K562 (cell line): ENCODE measurements around the gene WDR55. TPM values are rescaled to one million over a fixed set of nuclear protein-coding genes. Genes with fewer than 3 reads are reported as not detected.
"Not testable (repeated sequence)": the region's sequence is repeated elsewhere in the genome, so short reads cannot be mapped to it uniquely, and the experiment has no call there.

ENCODE experiments used
- ATAC-seq: fragments of 200-7000 bp; cut with Tn5 transposase; 3 replicates; pipeline ENCODE4 v1.9.1; 2020; ENCODE audit warnings: moderate library complexity
- BruUV-seq: library from RNA; stranded (reverse); fragments of 400-500 nt; replicated peaks from 2 replicates; lab custom pipeline; 2021; lab: Mats Ljungman, UMichigan
- CTCF ChIA-PET: fragments of 300-600 bp; formaldehyde crosslinking; extraction: SDS; loops from one replicate; lab custom pipeline; 2021; ENCODE audit warnings: low intra/inter-chr PET ratio; lab: Yijun Ruan, JAX
- POLR2A ChIA-PET: fragments of 300-600, 350-650 bp; sonication (Branson Sonifier 250); formaldehyde crosslinking; extraction: SDS; loops from one replicate; lab custom pipeline; 2021; ENCODE audit warnings: antibody characterized with exemption, inconsistent platforms; lab: Yijun Ruan, JAX
- DNase-seq, 4 experiments: peaks; one replicate each; pipeline versions ENCODE4 v3.0.0 to v3.0.0-alpha.2; 2011 to 2018; ENCODE audit warnings: low spot score in 3 of 4, mixed read lengths in 3 of 4; ENCODE audit errors: extremely low read depth in 1 of 4
- FAIRE-seq: peaks from 2 replicates; lab custom pipeline; 2011; peaks lifted over from hg19 to GRCh38; lab: Jason Lieb, UNC
- H2AFZ ChIP-seq: 2 replicates; pipeline ENCODE4 v1.6.0; 2011; ENCODE audit warnings: low read depth, low read length, control low read depth, inconsistent platforms
- H3K27ac ChIP-seq: fragments of 200-600 bp; 3 replicates; pipeline ENCODE4 v1.8.0; 2011; ENCODE audit warnings: low read depth, mild to moderate bottlenecking, control low read depth, inconsistent platforms, low read length, moderate library complexity, mixed read lengths; ENCODE audit errors: extremely low read depth
- H3K27me3 ChIP-seq, 2 experiments: fragments of 300-600 bp in 1 of 2; 2 replicates in 1 of 2; 3 replicates in 1 of 2; pipeline versions ENCODE4 v1.6.0 to v1.8.0; 2011; ENCODE audit warnings: inconsistent platforms in 2 of 2, low read length in 2 of 2, mild to moderate bottlenecking in 1 of 2, mixed read lengths in 1 of 2, moderate library complexity in 1 of 2; ENCODE audit not compliant: control insufficient read depth in 2 of 2, insufficient read depth in 2 of 2
- H3K36me3 ChIP-seq: fragments of 300-600 bp; 3 replicates; pipeline ENCODE4 v1.8.0; 2011; ENCODE audit warnings: mild to moderate bottlenecking, low read length, inconsistent platforms; ENCODE audit not compliant: control insufficient read depth, insufficient read depth
- H3K4me1 ChIP-seq, 2 experiments: fragments of 200-600 bp in 1 of 2; replicated peaks in 1 of 2; 2 replicates in 1 of 2; 3 replicates in 1 of 2; pipeline versions ENCODE4 v1.5.1 to v1.8.0; 2011; ENCODE audit warnings: inconsistent platforms in 2 of 2, low read length in 2 of 2, mild to moderate bottlenecking in 1 of 2, mixed read lengths in 1 of 2, moderate library complexity in 1 of 2; ENCODE audit not compliant: control insufficient read depth in 2 of 2, insufficient read depth in 2 of 2
- H3K4me2 ChIP-seq: 2 replicates; pipeline ENCODE4 v1.6.1; 2011; ENCODE audit warnings: low read length, control low read depth, inconsistent platforms, mixed read lengths; ENCODE audit not compliant: insufficient read depth
- H3K4me3 ChIP-seq: fragments of 200-600 bp; sonication (generic), shearing (Covaris generic); 2 replicates; pipeline ENCODE4 v1.5.1; 2016; ENCODE audit warnings: control low read depth, inconsistent platforms
- H3K79me2 ChIP-seq: fragments of 200-600 bp; 3 replicates; pipeline ENCODE4 v1.8.0; 2011; ENCODE audit warnings: low read length, inconsistent platforms; ENCODE audit not compliant: control insufficient read depth, insufficient read depth
- H3K9ac ChIP-seq, 2 experiments: 2 replicates each; pipeline versions ENCODE4 v1.6.0 to v1.6.1; 2011; ENCODE audit warnings: low read depth in 2 of 2, low read length in 2 of 2, control low read depth in 1 of 2, inconsistent platforms in 1 of 2, mild to moderate bottlenecking in 1 of 2, mixed read lengths in 1 of 2; ENCODE audit not compliant: insufficient read depth in 1 of 2
- H3K9me1 ChIP-seq: one replicate; pipeline ENCODE4 v1.6.0; 2011; ENCODE audit warnings: inconsistent platforms, mild to moderate bottlenecking, low read length, moderate library complexity; ENCODE audit not compliant: control insufficient read depth, insufficient read depth
- H3K9me3 ChIP-seq: replicated peaks from 2 replicates; pipeline ENCODE4 v1.5.1; 2011; ENCODE audit warnings: low read depth, low read length, inconsistent platforms; ENCODE audit not compliant: control insufficient read depth, insufficient read depth
- H4K20me1 ChIP-seq: replicated peaks from 2 replicates; pipeline ENCODE4 v1.6.1; 2011; ENCODE audit warnings: low read length, inconsistent platforms, mixed read lengths; ENCODE audit not compliant: control insufficient read depth, insufficient read depth
- ADNP ChIP-seq: fragments of 200-800 bp; sonication (Bioruptor generic); IDR thresholded peaks from 2 replicates; pipeline ENCODE4 v1.6.1; 2016; ENCODE audit warnings: missing genetic modification characterization, missing compliant biosample characterization
- CAMTA2 ChIP-seq: fragments of 250-450 bp; sonication (Bioruptor Pico); conservative IDR thresholded peaks from 2 replicates; pipeline ENCODE4 v1.5.1; 2022
- KDM1A ChIP-seq, 2 experiments: fragments of 450-650 bp; IDR thresholded peaks; 2 replicates each; pipeline ENCODE4 v1.6.1; 2016; ENCODE audit warnings: mild to moderate bottlenecking in 2 of 2
- PRDM10 ChIP-seq: fragments of 450-650 bp; IDR thresholded peaks from 2 replicates; pipeline ENCODE4 v1.6.1; 2018; ENCODE audit not compliant: partially characterized antibody
- PRPF4 ChIP-seq: fragments of 200-400 bp; formaldehyde crosslinking; IDR thresholded peaks from one replicate; pipeline ENCODE4 v1.6.1; 2017; ENCODE audit warnings: low read length, low read depth, mild to moderate bottlenecking; ENCODE audit not compliant: insufficient read depth, poor library complexity, severe bottlenecking
- RBM25 ChIP-seq: fragments of 200-400 bp; formaldehyde crosslinking; IDR thresholded peaks from 2 replicates; pipeline ENCODE4 v1.6.1; 2018; ENCODE audit warnings: low read length, low read depth, moderate library complexity; ENCODE audit not compliant: severe bottlenecking
- ZNF121 ChIP-seq: sonication (generic); formaldehyde crosslinking; conservative IDR thresholded peaks from 2 replicates; pipeline ENCODE4 v1.8.0; 2022; ENCODE audit warnings: missing genetic modification reagents
- WGBS: fragments of 100-300 bp; shearing (Covaris generic); methylation state at CpG from one replicate; pipeline ENCODE4 v1.1.6; 2016; ENCODE audit warnings: low coverage, mixed read lengths; ENCODE audit not compliant: insufficient coverage; ENCODE audit errors: missing lambda C conversion rate; 5-methylcytosine and 5-hydroxymethylcytosine counted together
- in situ Hi-C: fragments of 300-500 bp; cut with MboI; formaldehyde crosslinking; loops from 4 replicates; pipeline ENCODE4 v1.15.0; 2018; ENCODE audit warnings: inconsistent platforms, mixed read lengths
- intact Hi-C: fragments of 100-400 bp; cut with micrococcal nuclease; formaldehyde crosslinking; loops from 2 replicates; pipeline ENCODE4 v1.14.2; 2022
- polyA plus RNA-seq, 8 experiments: library from polyadenylated mRNA; depleted of rRNA in 4 of 8; stranded (reverse) in 5 of 8; unstranded in 3 of 8; fragments of >200 nt; fragmentation: Nextera tagmentation in 2 of 8; fragmentation: Illumina TruSeq in 1 of 8; extraction: Ambion mirVana in 2 of 8; extraction: Trizol in 1 of 8; gene quantifications; 2 replicates each; pipeline versions ENCODE4 v1.2.1 to v1.2.3, GENCODE V29; 2011 to 2014; ENCODE audit warnings: inconsistent platforms in 1 of 8, missing spikeins in 1 of 8
- total RNA-seq, 7 experiments: library from RNA; depleted of rRNA in 6 of 7; stranded (reverse); fragments of >200 nt in 6 of 7; fragmentation: Illumina TruSeq in 2 of 7; extraction: Trizol in 2 of 7; gene quantifications; 2 replicates each; pipeline versions ENCODE4 v1.2.1 to v1.2.3, GENCODE V29; 2011 to 2021; ENCODE audit warnings: low replicate concordance in 1 of 7

WDR55 gene
- total and polyA plus RNA-seq, 9 of the 15 experiments (the other 6 are each of a cell fraction or from before 2014, with no cell fraction given) = 5.2 to 45.0 (median 29.3) TPM

DNA sequence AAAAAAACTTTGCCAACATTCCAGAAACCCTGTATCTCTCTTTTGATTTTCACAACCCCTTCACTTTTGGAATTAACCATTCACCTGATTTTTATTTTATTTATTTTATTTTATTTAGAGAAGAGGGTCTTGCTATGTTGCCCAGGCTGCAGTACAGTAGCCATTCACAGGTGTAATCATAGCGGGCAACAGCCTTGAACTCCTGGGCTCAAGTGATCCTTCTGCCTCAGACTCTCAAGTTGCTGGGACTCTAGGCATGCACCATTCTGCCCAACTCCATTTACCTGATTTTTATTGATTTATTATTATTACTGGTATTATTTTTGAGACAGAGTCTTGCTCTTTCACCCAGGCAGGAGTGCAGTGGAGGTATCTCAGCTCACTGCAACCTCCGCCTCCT, 51.5 kb downstream of the WDR55 start:
- WGBS = 93% methylated on average over 2 of the region's 2 CpGs
- H3K27ac ChIP-seq, H3K4me2 ChIP-seq, H3K27me3 ChIP-seq, DNase-seq, H3K4me1 ChIP-seq, CTCF ChIA-PET, FAIRE-seq, H3K4me3 ChIP-seq, BruUV-seq, H4K20me1 ChIP-seq, H3K36me3 ChIP-seq, POLR2A ChIA-PET, H3K9me3 ChIP-seq, H2AFZ ChIP-seq, H3K9me1 ChIP-seq, H3K9ac ChIP-seq, ATAC-seq, H3K79me2 ChIP-seq: not testable (repeated sequence)
- TF ChIP-seq ADNP (tag) (0 out of 2 replicates have a peak, but pooled peaks have one; percentile 14), KDM1A (IDR thresholded peaks at IDR 0.05) (0 out of 4 replicates have a peak, but pooled peaks of 1 of the 2 experiments have one; percentile 10), RBM25 (peak; percentile 12), ZNF121 (peak; percentile 75)
- in situ Hi-C loops = loop anchor here (5.0 kb wide), 1 partner anchor 154 kb away; the partner anchor contains the start of genes APBB3 and SLC35A4
- intact Hi-C loops = loop anchor here (5.0 to 10.0 kb wide), 3 partner anchors 159 to 601 kb away; partner anchors contain the start of genes PURA and SRA1

GRCh38 chr5:140718266-140718592, 53.5 kb downstream of the WDR55 start:
- Histone ChIP-seq H4K20me1 (no peaks in the 10 kb centered on the region), H3K4me1 (peaks cover 0 to 2% of the 10 kb centered on the region in 2 experiments; a peak in 2 of 5 replicates), H3K27ac (peak overlapping the region; percentile 95), H3K27me3 (no peaks in the 10 kb centered on the region), H2AFZ (peak overlapping the region; percentile 87), H3K4me2 (peak overlapping the region; percentile 85), H3K9me1 (no peaks in the 10 kb centered on the region), H3K36me3 (no peaks in the 10 kb centered on the region), H3K9ac (peak overlapping the region; percentile 89 to 90; a peak in 3 of 4 replicates), H3K4me3 (peak overlapping the region; percentile 42), H3K9me3 (no peaks in the 10 kb centered on the region), H3K79me2 (no peaks in the 10 kb centered on the region)
- ATAC-seq = peak; percentile 42
- FAIRE-seq = no peak
- TF ChIP-seq PRDM10 = peak; percentile 82
- TF ChIP-seq CAMTA2 = no peak
- no peak for TF ChIP-seq PRPF4
- intact Hi-C loops = loop anchor here (2.0 to 10.0 kb wide), 8 partner anchors 53 to 603 kb away; partner anchors contain the start of genes ANKHD1, IK, NDUFA2 and PURA
- ChIA-PET POLR2A (interaction anchor here (0.7 to 2.7 kb wide), 16 partner anchors 8 to 407 kb away, joined by 3 to 14 read pairs (median 4); partner anchors contain the start of genes EIF4EBP3, HARS1, HARS2 and IK), CTCF (no interaction called here)
- BruUV-seq = TSS peak; percentile 91
- in situ Hi-C loops = loop anchor here (5.0 kb wide), 1 partner anchor 156 kb away; the partner anchor contains the start of genes APBB3 and SLC35A4
- DNase-seq = no peak
- WGBS = 12% methylated on average over 7 of the region's 7 CpGs
